Rectal smooth muscle tissue (tissue), 1 donor: ENCODE measurements around the gene TENT5A.
"Not testable (repeated sequence)": the region's sequence is repeated elsewhere in the genome, so short reads cannot be mapped to it uniquely, and the experiment has no call there.

Experiments used
- H3K27ac ChIP-seq: one replicate; pipeline ENCODE4 v1.7.0; 2013; ENCODE audit warnings: low read depth, low read length, inconsistent platforms
- H3K27me3 ChIP-seq: one replicate; pipeline ENCODE4 v1.7.0; 2013; ENCODE audit warnings: low read length; ENCODE audit not compliant: control insufficient read depth, insufficient read depth
- H3K36me3 ChIP-seq: one replicate; pipeline ENCODE4 v1.7.0; 2013; ENCODE audit warnings: low read length; ENCODE audit not compliant: control insufficient read depth, insufficient read depth
- H3K4me1 ChIP-seq: one replicate; pipeline ENCODE4 v1.7.0; 2013; ENCODE audit warnings: low read length; ENCODE audit not compliant: control insufficient read depth, insufficient read depth
- H3K4me3 ChIP-seq: one replicate; pipeline ENCODE4 v1.7.0; 2013; ENCODE audit warnings: low read length
- H3K9ac ChIP-seq: one replicate; pipeline ENCODE4 v1.7.0; 2013; ENCODE audit warnings: low read length

TENT5A gene

DNA sequence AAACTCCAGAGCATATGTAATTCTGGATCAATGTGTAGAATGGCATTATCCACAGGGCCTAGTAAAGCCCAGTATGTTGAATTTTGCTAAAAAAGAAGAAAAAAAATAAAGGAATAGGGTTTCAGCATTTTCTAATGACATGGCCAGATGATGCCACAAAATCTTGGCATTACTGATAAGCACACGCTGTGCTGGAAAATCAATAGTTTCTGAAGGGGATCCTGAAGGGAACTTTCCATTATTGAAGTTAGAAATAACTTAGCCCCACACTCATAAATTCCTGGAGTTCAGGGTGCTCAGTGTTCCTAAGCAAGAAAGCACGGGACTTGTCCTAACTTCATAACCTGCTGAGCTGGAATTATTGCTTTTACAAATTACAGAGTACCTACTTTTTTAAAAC, 10.8 kb downstream of the TENT5A start:
- no peaks in the 10 kb centered on the region for H3K36me3 ChIP-seq
- no peak overlapping the region for H3K27ac ChIP-seq
- no peaks in the 10 kb centered on the region for H3K27me3 ChIP-seq
- no peak overlapping the region for H3K9ac ChIP-seq
- H3K4me1 ChIP-seq, result no peaks in the 10 kb centered on the region
- H3K4me3 ChIP-seq, result no peak overlapping the region

DNA sequence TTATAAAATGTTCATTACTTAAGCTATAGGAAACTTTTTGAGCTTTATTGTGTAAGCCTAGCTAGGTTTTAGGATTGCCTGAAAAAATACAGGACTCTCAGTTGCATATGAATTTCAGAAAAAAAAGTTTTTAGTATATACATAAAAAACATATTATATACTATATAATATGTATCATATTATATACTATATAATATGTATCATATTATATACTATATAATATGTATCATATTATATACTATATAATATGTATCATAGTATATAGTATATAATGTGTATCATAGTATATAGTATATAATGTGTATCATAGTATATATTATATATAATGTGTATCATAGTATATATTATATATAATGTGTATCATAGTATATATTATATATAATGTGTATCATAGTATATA, 11.9 kb downstream of the TENT5A start:
- not testable (repeated sequence) for H3K27ac ChIP-seq, H3K27me3 ChIP-seq, H3K4me3 ChIP-seq, H3K9ac ChIP-seq, H3K36me3 ChIP-seq, H3K4me1 ChIP-seq

DNA sequence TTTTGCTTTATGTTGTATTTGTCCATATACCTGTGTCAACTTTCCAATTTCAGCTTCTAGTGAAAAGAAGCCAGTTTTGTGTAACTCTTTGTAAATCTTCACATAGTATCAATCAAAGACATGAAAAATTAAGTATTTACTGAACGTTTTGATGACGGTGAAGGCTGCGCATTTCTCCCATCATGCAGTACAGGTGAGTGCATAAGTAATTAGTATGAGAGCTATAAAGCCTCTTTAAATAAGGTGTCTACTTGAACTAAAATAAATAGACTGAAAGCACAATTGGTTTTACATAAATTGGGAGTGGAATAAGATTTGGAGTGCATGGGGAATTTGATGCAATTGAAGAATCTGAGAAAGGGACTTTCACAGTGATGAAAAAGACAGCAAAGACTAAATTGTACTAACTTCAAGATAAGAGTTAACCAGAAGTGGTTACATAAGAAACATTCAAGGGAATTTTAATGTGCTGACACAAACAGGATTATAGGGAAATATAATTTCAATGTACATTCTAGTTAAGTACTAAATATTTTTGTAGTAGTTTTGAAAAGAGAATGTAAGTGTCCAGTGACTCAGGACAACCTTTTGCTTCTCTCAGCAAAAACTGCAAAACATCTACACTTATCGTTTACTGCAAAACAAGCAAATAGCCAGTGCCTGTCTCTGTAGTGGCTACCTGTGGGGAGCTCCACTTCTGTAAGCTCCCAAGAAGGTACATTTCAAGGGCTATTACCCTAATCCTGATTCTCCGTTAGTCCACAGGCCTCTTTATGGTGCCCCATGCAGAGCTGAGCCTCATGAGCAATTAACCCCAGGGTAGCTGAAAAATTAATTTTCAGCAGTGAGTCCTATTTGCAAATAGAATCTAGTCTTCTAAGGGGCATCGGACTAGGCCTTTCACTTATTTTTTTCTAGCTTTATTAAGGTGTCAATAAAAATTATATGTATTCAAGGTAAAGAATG, 13.0 kb downstream of the TENT5A start:
- H3K27me3 ChIP-seq, result no peaks in the 10 kb centered on the region
- H3K4me1 ChIP-seq, result no peaks in the 10 kb centered on the region
- no peak overlapping the region for H3K4me3 ChIP-seq
- no peak overlapping the region for H3K27ac ChIP-seq
- peak overlapping the region; percentile 10 for H3K9ac ChIP-seq
- H3K36me3 ChIP-seq, result no peaks in the 10 kb centered on the region

DNA sequence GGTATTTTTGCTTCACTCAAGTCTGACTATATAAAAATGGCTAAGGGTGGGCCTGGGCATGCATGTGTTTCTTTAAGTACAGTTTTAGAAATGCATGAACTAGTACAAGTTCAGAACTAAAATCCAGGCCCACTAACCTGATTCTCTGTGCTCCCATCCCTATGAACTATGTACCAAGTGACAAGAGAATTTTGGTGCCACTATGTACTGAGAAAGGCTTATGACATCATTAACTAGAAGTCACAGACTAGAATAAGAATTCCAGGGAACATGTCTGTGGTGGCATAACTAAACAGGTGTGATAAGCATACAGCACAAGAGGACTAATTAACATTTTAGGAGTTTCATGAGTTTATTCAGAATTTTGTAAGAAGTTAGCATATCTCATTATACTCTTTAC, 16.1 kb downstream of the TENT5A start:
- H3K27ac ChIP-seq, result no peak overlapping the region
- no peaks in the 10 kb centered on the region for H3K36me3 ChIP-seq
- H3K9ac ChIP-seq, result no peak overlapping the region
- H3K4me3 ChIP-seq, result no peak overlapping the region
- H3K4me1 ChIP-seq, result no peaks in the 10 kb centered on the region
- no peaks in the 10 kb centered on the region for H3K27me3 ChIP-seq

DNA sequence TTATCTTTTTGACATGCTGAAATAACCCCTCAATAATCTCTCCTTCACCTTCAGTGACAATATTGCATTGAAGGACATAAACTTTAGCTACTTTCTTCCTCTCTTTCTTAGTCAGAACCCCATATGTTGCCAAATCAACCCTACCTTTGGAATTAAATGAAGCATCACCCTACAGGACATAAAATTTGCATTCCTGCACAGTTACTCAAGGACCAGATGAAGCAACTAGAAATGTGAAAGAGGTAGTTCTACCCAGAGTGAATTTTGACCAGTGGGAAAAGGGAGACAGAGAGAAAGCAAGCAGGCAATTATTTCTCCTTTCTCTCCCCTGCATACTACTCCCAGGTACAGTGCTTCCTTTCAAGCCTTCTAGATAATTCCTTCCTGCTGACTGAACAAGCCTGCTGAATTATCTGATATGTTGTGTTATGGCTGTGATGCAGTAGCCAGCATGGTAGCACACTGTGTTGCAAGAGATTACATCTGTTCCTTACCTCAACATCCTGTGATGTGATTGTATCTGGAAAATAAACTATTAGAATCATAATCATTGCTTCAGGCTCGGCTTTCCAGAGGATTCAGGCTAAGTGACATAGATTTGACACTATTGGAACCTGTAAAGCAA, 16.6 kb downstream of the TENT5A start:
- no peaks in the 10 kb centered on the region for H3K4me1 ChIP-seq
- H3K9ac ChIP-seq, result no peak overlapping the region
- H3K27ac ChIP-seq, result no peak overlapping the region
- H3K36me3 ChIP-seq, result no peaks in the 10 kb centered on the region
- no peaks in the 10 kb centered on the region for H3K27me3 ChIP-seq
- no peak overlapping the region for H3K4me3 ChIP-seq

GRCh38 chr6:81734500-81735150, 17.9 kb downstream of the TENT5A start:
- Histone ChIP-seq H3K4me3 (no peak overlapping the region), H3K27ac (no peak overlapping the region), H3K4me1 (no peaks in the 10 kb centered on the region), H3K9ac (no peak overlapping the region), H3K27me3 (no peaks in the 10 kb centered on the region), H3K36me3 (no peaks in the 10 kb centered on the region)

- no peak overlapping the region for H3K4me3 ChIP-seq
- H3K27ac ChIP-seq, result no peak overlapping the region
- H3K36me3 ChIP-seq, result no peaks in the 10 kb centered on the region
- H3K9ac ChIP-seq, result no peak overlapping the region
- H3K4me1 ChIP-seq, result no peaks in the 10 kb centered on the region
- no peaks in the 10 kb centered on the region for H3K27me3 ChIP-seq
Measured at GRCh38 chr6:81734081-81734480, 18.4 kb downstream of the TENT5A start.

- Histone ChIP-seq H3K4me3 (no peak overlapping the region), H3K9ac (no peak overlapping the region), H3K27ac (no peak overlapping the region), H3K4me1 (no peaks in the 10 kb centered on the region), H3K27me3 (no peaks in the 10 kb centered on the region), H3K36me3 (no peaks in the 10 kb centered on the region)
Measured at GRCh38 chr6:81731814-81732213, 20.7 kb downstream of the TENT5A start.

DNA sequence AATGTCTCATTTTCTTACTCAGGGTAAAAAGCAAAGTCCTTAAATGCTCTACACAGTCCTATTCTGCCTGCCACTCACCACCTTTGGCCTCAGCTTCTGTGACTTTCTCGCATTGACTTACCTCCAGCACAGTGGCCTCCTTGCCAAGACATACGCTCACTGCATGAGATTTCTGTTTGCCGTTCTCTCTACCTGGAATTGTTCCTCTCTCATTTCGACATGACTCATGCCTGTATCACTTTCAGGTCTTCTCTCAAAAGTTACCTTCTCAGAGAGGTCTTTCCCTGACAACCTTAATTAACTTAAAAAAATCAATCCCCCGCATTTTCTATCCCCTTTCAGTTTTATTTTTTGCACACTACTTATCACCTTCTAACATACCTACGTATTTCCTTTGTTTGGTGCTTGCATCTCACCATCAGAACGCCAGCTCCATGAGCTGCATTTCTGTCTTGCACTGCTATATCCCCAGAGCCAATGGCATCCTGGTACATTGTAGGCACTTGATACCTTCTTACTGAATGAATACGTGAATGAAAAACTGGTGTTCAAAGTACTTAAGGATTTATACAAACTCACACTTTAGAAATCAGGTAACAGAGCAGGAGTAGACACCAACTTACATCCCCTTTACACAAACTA, 24.5 kb downstream of the TENT5A start:
- H3K4me3 ChIP-seq, result no peak overlapping the region
- H3K27me3 ChIP-seq, result no peaks in the 10 kb centered on the region
- no peaks in the 10 kb centered on the region for H3K4me1 ChIP-seq
- no peak overlapping the region for H3K27ac ChIP-seq
- no peak overlapping the region for H3K9ac ChIP-seq
- H3K36me3 ChIP-seq, result no peaks in the 10 kb centered on the region

- Histone ChIP-seq H3K27ac (no peak overlapping the region), H3K4me1 (no peaks in the 10 kb centered on the region), H3K9ac (no peak overlapping the region), H3K27me3 (no peaks in the 10 kb centered on the region), H3K36me3 (no peaks in the 10 kb centered on the region), H3K4me3 (no peak overlapping the region)
Measured at GRCh38 chr6:81725127-81725526, 27.4 kb downstream of the TENT5A start.

GRCh38 chr6:81722506-81723223, 29.8 kb downstream of the TENT5A start:
- H3K36me3 ChIP-seq, result no peaks in the 10 kb centered on the region
- no peak overlapping the region for H3K4me3 ChIP-seq
- H3K4me1 ChIP-seq, result no peaks in the 10 kb centered on the region
- no peaks in the 10 kb centered on the region for H3K27me3 ChIP-seq
- no peak overlapping the region for H3K27ac ChIP-seq
- no peak overlapping the region for H3K9ac ChIP-seq

GRCh38 chr6:81720427-81720826, 32.1 kb downstream of the TENT5A start:
- Histone ChIP-seq H3K36me3 (no peaks in the 10 kb centered on the region), H3K9ac (no peak overlapping the region), H3K4me1 (no peaks in the 10 kb centered on the region), H3K27me3 (no peaks in the 10 kb centered on the region), H3K4me3 (no peak overlapping the region), H3K27ac (no peak overlapping the region)
